ENCODE results near the gene AGK. TPM values are rescaled to one million over a fixed set of nuclear protein-coding genes. Genes with fewer than 3 reads are reported as not detected.

AGK gene
- total RNA-seq, 1 experiment from 2014 or later = 48.9 TPM

- Histone ChIP-seq H4K20me1 (ENCODE audit: insufficient read depth, low read depth, low read length) (no peaks in the 10 kb centered on the region), H3K9ac (ENCODE audit: low read length) (no peak overlapping the region), H3K27ac (ENCODE audit: low read length) (no peak overlapping the region), H3K27me3 (ENCODE audit: low read length) (no peaks in the 10 kb centered on the region), H3K4me2 (ENCODE audit: low read depth, low read length, poor library complexity, severe bottlenecking) (no peak overlapping the region), H3K79me2 (ENCODE audit: low read length) (no peaks in the 10 kb centered on the region), H2AFZ (ENCODE audit: low read length) (no peak overlapping the region), H3K9me3 (ENCODE audit: low read length) (no peaks in the 10 kb centered on the region), H3K4me1 (ENCODE audit: low read length) (no peaks in the 10 kb centered on the region), H3K4me3 (ENCODE audit: low read length) (no peak overlapping the region), H3K36me3 (ENCODE audit: insufficient read depth, low read length) (no peaks in the 10 kb centered on the region), H3K9me2 (replicated peaks; ENCODE audit: insufficient read depth, low read length) (no peaks in the 10 kb centered on the region)
- no peak for DNase-seq
Measured at GRCh38 chr7:141522657-141523342, 28.4 kb upstream of the AGK start.

- Histone ChIP-seq H3K4me1 (ENCODE audit: low read length) (no peaks in the 10 kb centered on the region), H3K9me3 (ENCODE audit: low read length) (no peaks in the 10 kb centered on the region), H4K20me1 (ENCODE audit: insufficient read depth, low read depth, low read length) (no peaks in the 10 kb centered on the region), H3K27ac (ENCODE audit: low read length) (no peak overlapping the region), H3K27me3 (ENCODE audit: low read length) (no peaks in the 10 kb centered on the region), H3K4me3 (ENCODE audit: low read length) (no peak overlapping the region), H3K36me3 (ENCODE audit: insufficient read depth, low read length) (no peaks in the 10 kb centered on the region), H3K9ac (ENCODE audit: low read length) (no peak overlapping the region), H3K9me2 (replicated peaks; ENCODE audit: insufficient read depth, low read length) (no peaks in the 10 kb centered on the region), H3K79me2 (ENCODE audit: low read length) (no peaks in the 10 kb centered on the region), H2AFZ (ENCODE audit: low read length) (no peak overlapping the region), H3K4me2 (ENCODE audit: low read depth, low read length, poor library complexity, severe bottlenecking) (no peak overlapping the region)
- no peak for DNase-seq
Measured at GRCh38 chr7:141525973-141526514, 25.2 kb upstream of the AGK start.

GRCh38 chr7:141527076-141527475 lies 24.1 kb upstream of the AGK start:
- no peaks in the 10 kb centered on the region for H3K4me1 ChIP-seq (ENCODE audit: low read length)
- H3K79me2 ChIP-seq (ENCODE audit: low read length) = no peaks in the 10 kb centered on the region
- no peak overlapping the region for H3K9ac ChIP-seq (ENCODE audit: low read length)
- H3K36me3 ChIP-seq (ENCODE audit: insufficient read depth, low read length) = no peaks in the 10 kb centered on the region
- DNase-seq = no peak
- no peak overlapping the region for H3K4me2 ChIP-seq (ENCODE audit: low read depth, low read length, poor library complexity, severe bottlenecking)
- H3K9me2 ChIP-seq (replicated peaks; ENCODE audit: insufficient read depth, low read length) = no peaks in the 10 kb centered on the region
- no peaks in the 10 kb centered on the region for H3K27me3 ChIP-seq (ENCODE audit: low read length)
- H2AFZ ChIP-seq (ENCODE audit: low read length) = no peak overlapping the region
- H4K20me1 ChIP-seq (ENCODE audit: insufficient read depth, low read depth, low read length) = no peaks in the 10 kb centered on the region
- H3K27ac ChIP-seq (ENCODE audit: low read length) = no peak overlapping the region
- H3K4me3 ChIP-seq (ENCODE audit: low read length) = no peak overlapping the region
- H3K9me3 ChIP-seq (ENCODE audit: low read length) = no peaks in the 10 kb centered on the region

GRCh38 chr7:141528399-141528798 lies 22.8 kb upstream of the AGK start:
- no peak overlapping the region for H2AFZ ChIP-seq (ENCODE audit: low read length)
- H3K9ac ChIP-seq (ENCODE audit: low read length) = no peak overlapping the region
- no peak overlapping the region for H3K4me2 ChIP-seq (ENCODE audit: low read depth, low read length, poor library complexity, severe bottlenecking)
- DNase-seq = no peak
- no peak overlapping the region for H3K27ac ChIP-seq (ENCODE audit: low read length)
- H3K79me2 ChIP-seq (ENCODE audit: low read length) = no peaks in the 10 kb centered on the region
- no peaks in the 10 kb centered on the region for H3K4me1 ChIP-seq (ENCODE audit: low read length)
- no peaks in the 10 kb centered on the region for H3K9me3 ChIP-seq (ENCODE audit: low read length)
- no peaks in the 10 kb centered on the region for H3K27me3 ChIP-seq (ENCODE audit: low read length)
- H3K9me2 ChIP-seq (replicated peaks; ENCODE audit: insufficient read depth, low read length) = no peaks in the 10 kb centered on the region
- no peaks in the 10 kb centered on the region for H4K20me1 ChIP-seq (ENCODE audit: insufficient read depth, low read depth, low read length)
- no peak overlapping the region for H3K4me3 ChIP-seq (ENCODE audit: low read length)
- no peaks in the 10 kb centered on the region for H3K36me3 ChIP-seq (ENCODE audit: insufficient read depth, low read length)

GRCh38 chr7:141533149-141533949 lies 17.9 kb upstream of the AGK start:
- Histone ChIP-seq H3K27ac (ENCODE audit: low read length) (no peak overlapping the region), H3K4me2 (ENCODE audit: low read depth, low read length, poor library complexity, severe bottlenecking) (no peak overlapping the region), H3K79me2 (ENCODE audit: low read length) (no peaks in the 10 kb centered on the region), H3K4me3 (ENCODE audit: low read length) (no peak overlapping the region), H2AFZ (ENCODE audit: low read length) (no peak overlapping the region), H3K9me3 (ENCODE audit: low read length) (no peaks in the 10 kb centered on the region), H3K4me1 (ENCODE audit: low read length) (no peaks in the 10 kb centered on the region), H3K36me3 (ENCODE audit: insufficient read depth, low read length) (no peaks in the 10 kb centered on the region), H3K9me2 (replicated peaks; ENCODE audit: insufficient read depth, low read length) (no peaks in the 10 kb centered on the region), H4K20me1 (ENCODE audit: insufficient read depth, low read depth, low read length) (no peaks in the 10 kb centered on the region), H3K27me3 (ENCODE audit: low read length) (no peaks in the 10 kb centered on the region), H3K9ac (ENCODE audit: low read length) (no peak overlapping the region)
- DNase-seq = peak; percentile 89

- Histone ChIP-seq H3K4me2 (ENCODE audit: low read depth, low read length, poor library complexity, severe bottlenecking) (no peak overlapping the region), H3K4me1 (ENCODE audit: low read length) (no peaks in the 10 kb centered on the region), H3K4me3 (ENCODE audit: low read length) (no peak overlapping the region), H3K36me3 (ENCODE audit: insufficient read depth, low read length) (no peaks in the 10 kb centered on the region), H3K9ac (ENCODE audit: low read length) (no peak overlapping the region), H3K27me3 (ENCODE audit: low read length) (no peaks in the 10 kb centered on the region), H3K9me3 (ENCODE audit: low read length) (no peaks in the 10 kb centered on the region), H4K20me1 (ENCODE audit: insufficient read depth, low read depth, low read length) (no peaks in the 10 kb centered on the region), H2AFZ (ENCODE audit: low read length) (no peak overlapping the region), H3K9me2 (replicated peaks; ENCODE audit: insufficient read depth, low read length) (no peaks in the 10 kb centered on the region), H3K27ac (ENCODE audit: low read length) (no peak overlapping the region), H3K79me2 (ENCODE audit: low read length) (no peaks in the 10 kb centered on the region)
- DNase-seq = no peak
Measured at GRCh38 chr7:141534757-141535737, 16.2 kb upstream of the AGK start.

- Histone ChIP-seq H3K4me1 (ENCODE audit: low read length) (peaks cover 16% of the 10 kb centered on the region), H2AFZ (ENCODE audit: low read length) (no peak overlapping the region), H3K27me3 (ENCODE audit: low read length) (no peaks in the 10 kb centered on the region), H3K9me3 (ENCODE audit: low read length) (no peaks in the 10 kb centered on the region), H3K4me3 (ENCODE audit: low read length) (no peak overlapping the region), H3K36me3 (ENCODE audit: insufficient read depth, low read length) (no peaks in the 10 kb centered on the region), H3K79me2 (ENCODE audit: low read length) (no peaks in the 10 kb centered on the region), H3K4me2 (ENCODE audit: low read depth, low read length, poor library complexity, severe bottlenecking) (no peak overlapping the region), H4K20me1 (ENCODE audit: insufficient read depth, low read depth, low read length) (no peaks in the 10 kb centered on the region), H3K9me2 (replicated peaks; ENCODE audit: insufficient read depth, low read length) (no peaks in the 10 kb centered on the region), H3K27ac (ENCODE audit: low read length) (no peak overlapping the region), H3K9ac (ENCODE audit: low read length) (no peak overlapping the region)
- no peak for DNase-seq
Measured at GRCh38 chr7:141537906-141538305, 13.3 kb upstream of the AGK start.

Measured in Karpas-422 (cell line).